HCT116 (cell line): Measurements from ENCODE around the gene PGBD5. TPM values are rescaled to one million over a fixed set of nuclear protein-coding genes. Genes with fewer than 3 reads are reported as not detected.

ENCODE experiments used
- ATAC-seq: fragments of 200-7000 bp; cut with Tn5 transposase; 2 replicates; pipeline ENCODE4 v1.9.1; 2020; ENCODE audit warnings: mild to moderate bottlenecking, moderate library complexity
- BruUV-seq: library from RNA; stranded (reverse); fragments of 400-500 nt; replicated peaks from 2 replicates; lab custom pipeline; 2021; lab: Mats Ljungman, UMichigan
- CTCF ChIA-PET: fragments of 300-600 bp; sonication (Branson Sonifier 250); formaldehyde crosslinking; loops from one replicate; lab custom pipeline; 2021; ENCODE audit warnings: antibody characterized with exemption; lab: Charles Lee
- POLR2A ChIA-PET: fragments of 300-600, 350-600 bp; sonication (Branson Sonifier 250); formaldehyde crosslinking; loops from one replicate; lab custom pipeline; 2021; ENCODE audit warnings: antibody characterized with exemption; lab: Charles Lee
- RAD21 ChIA-PET, 2 experiments: fragments of 300-600 bp; sonication (Branson Sonifier 250); formaldehyde crosslinking; loops; one replicate each; lab custom pipeline; 2023; ENCODE audit warnings: low total read pairs in 2 of 2; ENCODE audit not compliant: uncharacterized antibody in 2 of 2, unreplicated experiment in 2 of 2, low non-redundant PET in 1 of 2; lab: Charles Lee
- DNase-seq: peaks from one replicate; pipeline ENCODE4 v3.0.0-alpha.2; 2010; ENCODE audit warnings: low read depth, low spot score
- H2AFZ ChIP-seq: fragments of 200-600 bp; shearing (Covaris generic), sonication (generic); 2 replicates; pipeline ENCODE4 v1.6.1; 2017; ENCODE audit warnings: low read depth, mixed run types, mixed read lengths, antibody characterized with exemption, low read length; ENCODE audit not compliant: poor library complexity, severe bottlenecking
- H3K27ac ChIP-seq: 2 replicates; pipeline ENCODE4 v1.5.1; 2012; ENCODE audit warnings: low read depth, low read length
- H3K27me3 ChIP-seq: fragments of 200-600 bp; sonication (generic); 2 replicates; pipeline ENCODE4 v1.6.1; 2016; ENCODE audit warnings: mixed run types, low read length, mixed read lengths; ENCODE audit not compliant: insufficient read depth
- H3K36me3 ChIP-seq, 2 experiments: fragments of 200-500 bp in 1 of 2; fragments of 200-600 bp in 1 of 2; sonication (Bioruptor generic) in 1 of 2; sonication (generic) in 1 of 2; 2 replicates each; pipeline versions ENCODE4 v1.5.1 to v1.6.1; 2014 to 2016; ENCODE audit warnings: low read length in 2 of 2, inconsistent platforms in 1 of 2, mixed read lengths in 1 of 2, mixed run types in 1 of 2; ENCODE audit not compliant: insufficient read depth in 2 of 2, control insufficient read depth in 1 of 2
- H3K4me1 ChIP-seq, 2 experiments: fragments of 200-600 bp in 1 of 2; sonication (generic) in 1 of 2; 2 replicates each; pipeline versions ENCODE4 v1.5.1 to v1.6.1; 2012 to 2017; ENCODE audit warnings: low read length in 2 of 2, inconsistent platforms in 1 of 2, mild to moderate bottlenecking in 1 of 2, mixed read lengths in 1 of 2, mixed run types in 1 of 2, moderate library complexity in 1 of 2; ENCODE audit not compliant: insufficient read depth in 2 of 2, control insufficient read depth in 1 of 2
- H3K4me2 ChIP-seq: fragments of 200-600 bp; sonication (generic); 2 replicates; pipeline ENCODE4 v1.6.1; 2017; ENCODE audit warnings: mixed run types, low read length, mixed read lengths
- H3K4me3 ChIP-seq, 2 experiments: fragments of 200-600 bp in 1 of 2; sonication (generic) in 1 of 2; replicated peaks in 1 of 2; 2 replicates each; pipeline ENCODE4 v1.5.1; 2011 to 2016; ENCODE audit warnings: low read length in 2 of 2, control low read depth in 1 of 2, low read depth in 1 of 2, mild to moderate bottlenecking in 1 of 2, mixed read lengths in 1 of 2, mixed run types in 1 of 2
- H3K79me2 ChIP-seq: fragments of 200-600 bp; sonication (generic); 2 replicates; pipeline ENCODE4 v1.6.1; 2017; ENCODE audit warnings: mild to moderate bottlenecking, mixed run types, low read length, moderate library complexity, mixed read lengths; ENCODE audit not compliant: insufficient read depth
- H3K9ac ChIP-seq: fragments of 200-600 bp; sonication (generic); 2 replicates; pipeline ENCODE4 v1.6.1; 2016; ENCODE audit warnings: low read length, mixed read lengths
- H3K9me2 ChIP-seq: fragments of 200-600 bp; sonication (generic), shearing (Covaris generic); 2 replicates; pipeline ENCODE4 v1.6.1; 2017; ENCODE audit warnings: mixed run types, mild to moderate bottlenecking, moderate library complexity; ENCODE audit not compliant: insufficient read depth
- H3K9me3 ChIP-seq, 2 experiments: fragments of 200-500 bp in 1 of 2; fragments of 200-600 bp in 1 of 2; sonication (Bioruptor generic) in 1 of 2; sonication (generic) in 1 of 2; 2 replicates each; pipeline ENCODE4 v1.6.1; 2014 to 2017; ENCODE audit warnings: low read length in 2 of 2, mixed read lengths in 2 of 2, inconsistent platforms in 1 of 2, low read depth in 1 of 2, mild to moderate bottlenecking in 1 of 2, mixed run types in 1 of 2, moderate library complexity in 1 of 2; ENCODE audit not compliant: control insufficient read depth in 1 of 2, insufficient read depth in 1 of 2
- H4K20me1 ChIP-seq: fragments of 200-600 bp; sonication (generic), shearing (Covaris generic); 2 replicates; pipeline ENCODE4 v1.6.1; 2017; ENCODE audit warnings: mixed run types, mild to moderate bottlenecking, moderate library complexity; ENCODE audit not compliant: insufficient read depth
- ELF1 ChIP-seq: IDR thresholded peaks from 2 replicates; pipeline ENCODE4 v1.6.1; 2012; ENCODE audit warnings: low read depth, borderline replicate concordance
- JUND ChIP-seq: IDR thresholded peaks from 2 replicates; pipeline ENCODE4 v1.6.1; 2012
- POLR2AphosphoS5 ChIP-seq: IDR thresholded peaks from 2 replicates; pipeline ENCODE4 v1.6.1; 2011; ENCODE audit warnings: mild to moderate bottlenecking, low read depth, low read length, moderate library complexity
- RAD21 ChIP-seq: IDR thresholded peaks from 2 replicates; pipeline ENCODE4 v1.6.1; 2012; ENCODE audit warnings: low read depth, mild to moderate bottlenecking
- intact Hi-C: fragments of 100-400 bp; cut with micrococcal nuclease; formaldehyde crosslinking; loops from 2 replicates; pipeline ENCODE4 v1.10.0; 2022
- total RNA-seq: library from RNA; stranded (reverse); gene quantifications from one replicate; pipeline ENCODE4 v1.2.1, GENCODE V29; 2021; ENCODE audit not compliant: unreplicated experiment

The PGBD5 gene
- total RNA-seq, 1 experiment from 2014 or later = 0.27 TPM

- intact Hi-C loops = no loop called here
- Histone ChIP-seq H3K27ac (no peak overlapping the region), H3K9me3 (no peaks in the 10 kb centered on the region), H4K20me1 (no peaks in the 10 kb centered on the region), H3K4me2 (no peak overlapping the region), H2AFZ (no peak overlapping the region), H3K36me3 (no peaks in the 10 kb centered on the region), H3K79me2 (no peaks in the 10 kb centered on the region), H3K9ac (no peak overlapping the region), H3K4me1 (0 out of 4 replicates have a peak, but pooled peaks cover 0 to 2% of the 10 kb centered on the region in 2 experiments), H3K27me3 (no peaks in the 10 kb centered on the region; the same call in 1 of the 2 replicates), H3K4me3 (no peak overlapping the region), H3K9me2 (no peaks in the 10 kb centered on the region)
- ATAC-seq = no peak
- no TSS peak for BruUV-seq
- CTCF ChIA-PET = no interaction called here
- POLR2A ChIA-PET = no interaction called here
- no peak for DNase-seq
- TF ChIP-seq ELF1 = no peak
- TF ChIP-seq POLR2AphosphoS5 = no peak
- TF ChIP-seq RAD21 = no peak
- RAD21 ChIA-PET = no interaction called here
Measured at GRCh38 chr1:230387296-230387695, 38.8 kb downstream of the PGBD5 start.

- RAD21 ChIA-PET = no interaction called here
- no TSS peak for BruUV-seq
Measured at GRCh38 chr1:230386637-230387262, 39.4 kb downstream of the PGBD5 start.

More at GRCh38 chr1:230386637-230387262, 39.4 kb downstream of the PGBD5 start:
- CTCF ChIA-PET = no interaction called here
- H3K4me2 ChIP-seq = no peak overlapping the region
- H3K9me2 ChIP-seq = no peaks in the 10 kb centered on the region
- H3K27me3 ChIP-seq = no peaks in the 10 kb centered on the region; the same call in 1 of the 2 replicates
- no peak overlapping the region for H3K27ac ChIP-seq
- H3K9ac ChIP-seq = no peak overlapping the region
- 0 out of 4 replicates have a peak, but pooled peaks cover 0 to 7% of the 10 kb centered on the region in 2 experiments for H3K4me1 ChIP-seq
- ATAC-seq (no peak), DNase-seq (no peak)
- POLR2A ChIA-PET = no interaction called here
- no peak overlapping the region for H3K4me3 ChIP-seq
- no peak overlapping the region for H2AFZ ChIP-seq
- no peaks in the 10 kb centered on the region for H3K9me3 ChIP-seq
- no peaks in the 10 kb centered on the region for H4K20me1 ChIP-seq
- H3K36me3 ChIP-seq = no peaks in the 10 kb centered on the region
- no peaks in the 10 kb centered on the region for H3K79me2 ChIP-seq
- intact Hi-C loops = no loop called here
- TF ChIP-seq ELF1 (no peak), JUND (no peak)
